ENCODE data around the gene COMMD3. TPM values are rescaled to one million over a fixed set of nuclear protein-coding genes. Genes with fewer than 3 reads are reported as not detected.

Gene COMMD3
- total RNA-seq, 1 experiment from 2014 or later = 2.6 TPM

DNA sequence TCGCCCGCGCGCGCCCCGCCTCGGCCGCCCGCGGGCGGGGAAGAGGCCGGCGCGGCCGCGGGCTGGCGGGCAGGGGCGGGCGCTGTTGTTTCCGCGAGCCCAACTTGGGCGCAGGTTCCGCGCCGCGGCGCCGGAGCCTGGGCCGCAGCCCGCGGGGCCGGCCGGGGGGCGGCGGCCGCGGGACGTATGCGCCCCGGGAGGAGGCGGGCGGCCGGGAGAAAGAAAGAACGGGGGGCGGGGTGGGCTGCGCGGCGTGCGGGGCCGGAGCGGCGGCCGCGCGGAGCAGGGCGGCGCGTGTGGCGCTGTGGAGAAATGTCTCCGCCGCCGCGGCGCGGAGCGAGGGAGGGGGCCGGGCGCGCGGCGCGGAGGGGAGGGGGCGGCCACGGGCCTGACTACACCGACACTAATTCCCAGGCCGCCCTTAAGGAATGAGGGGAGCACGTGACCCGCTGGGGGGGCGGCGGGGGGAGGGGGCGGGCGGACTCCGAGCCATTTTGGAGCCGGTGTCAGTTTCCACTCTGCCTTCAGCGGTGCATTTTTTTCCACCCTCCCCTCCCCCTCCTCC lies 4.5 kb downstream of the COMMD3 start, which contains the start of gene BMI1:
TSS of gene BMI1 (plus strand) at position 509 of the 565 bp plus-strand sequence. CDS start 5,351 bp downstream, outside the sequence.
- peak within 1 kb of the TSS; percentile 74 for H3K4me3 Mint-ChIP-seq
- TF ChIP-seq ZBTB21 (CRISPR knock-in tag; IDR thresholded peaks at IDR 0.05; ENCODE audit: borderline replicate concordance) (no peak), ZNF423 (CRISPR knock-in tag; IDR thresholded peaks at IDR 0.05) (0 out of 2 replicates have a peak, but pooled peaks have one; percentile 6)
- TF ChIP-seq, protein P1, sequence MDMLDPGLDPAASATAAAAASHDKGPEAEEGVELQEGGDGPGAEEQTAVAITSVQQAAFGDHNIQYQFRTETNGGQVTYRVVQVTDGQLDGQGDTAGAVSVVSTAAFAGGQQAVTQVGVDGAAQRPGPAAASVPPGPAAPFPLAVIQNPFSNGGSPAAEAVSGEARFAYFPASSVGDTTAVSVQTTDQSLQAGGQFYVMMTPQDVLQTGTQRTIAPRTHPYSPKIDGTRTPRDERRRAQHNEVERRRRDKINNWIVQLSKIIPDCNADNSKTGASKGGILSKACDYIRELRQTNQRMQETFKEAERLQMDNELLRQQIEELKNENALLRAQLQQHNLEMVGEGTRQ (CRISPR knock-in tag; IDR thresholded peaks at IDR 0.05) = peak; percentile 76

DNA sequence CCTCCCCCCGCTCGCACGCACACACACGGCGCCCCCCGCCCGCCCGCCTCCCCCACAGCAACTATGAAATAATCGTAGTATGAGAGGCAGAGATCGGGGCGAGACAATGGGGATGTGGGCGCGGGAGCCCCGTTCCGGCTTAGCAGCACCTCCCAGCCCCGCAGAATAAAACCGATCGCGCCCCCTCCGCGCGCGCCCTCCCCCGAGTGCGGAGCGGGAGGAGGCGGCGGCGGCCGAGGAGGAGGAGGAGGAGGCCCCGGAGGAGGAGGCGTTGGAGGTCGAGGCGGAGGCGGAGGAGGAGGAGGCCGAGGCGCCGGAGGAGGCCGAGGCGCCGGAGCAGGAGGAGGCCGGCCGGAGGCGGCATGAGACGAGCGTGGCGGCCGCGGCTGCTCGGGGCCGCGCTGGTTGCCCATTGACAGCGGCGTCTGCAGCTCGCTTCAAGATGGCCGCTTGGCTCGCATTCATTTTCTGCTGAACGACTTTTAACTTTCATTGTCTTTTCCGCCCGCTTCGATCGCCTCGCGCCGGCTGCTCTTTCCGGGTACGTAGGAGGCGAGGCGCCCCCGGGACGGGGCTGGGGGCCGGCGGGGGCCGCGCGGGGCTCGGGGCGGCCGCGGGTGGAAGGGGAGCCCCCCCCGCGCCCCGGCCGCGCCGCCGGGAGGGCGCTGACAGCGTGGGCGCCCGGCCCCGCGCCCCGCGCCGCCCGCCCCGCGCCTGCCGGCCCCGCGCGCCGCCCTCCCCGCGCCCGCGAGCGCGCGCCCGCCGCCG lies 5.2 kb downstream of the COMMD3 start:
- ChIA-PET POLR2A (no interaction called here), CTCF (interaction anchor here (0.6 kb wide), 1 partner anchor 218 kb away, joined by 3 read pairs; no protein-coding TSS in a partner anchor)
- Mint-ChIP-seq H3K36me3 (no peaks in the 10 kb centered on the region), H3K27ac (no peak overlapping the region), H3K27me3 (ENCODE audit: low read depth) (peaks cover 87% of the 10 kb centered on the region), H3K4me3 (peak overlapping the region; percentile 69), H3K4me1 (peaks cover 63% of the 10 kb centered on the region), H3K9me3 (no peaks in the 10 kb centered on the region)
- TF ChIP-seq ZNF263 (CRISPR knock-in tag; IDR thresholded peaks at IDR 0.05; ENCODE audit: low read depth) = peak; percentile 78
- TF ChIP-seq, protein P2, sequence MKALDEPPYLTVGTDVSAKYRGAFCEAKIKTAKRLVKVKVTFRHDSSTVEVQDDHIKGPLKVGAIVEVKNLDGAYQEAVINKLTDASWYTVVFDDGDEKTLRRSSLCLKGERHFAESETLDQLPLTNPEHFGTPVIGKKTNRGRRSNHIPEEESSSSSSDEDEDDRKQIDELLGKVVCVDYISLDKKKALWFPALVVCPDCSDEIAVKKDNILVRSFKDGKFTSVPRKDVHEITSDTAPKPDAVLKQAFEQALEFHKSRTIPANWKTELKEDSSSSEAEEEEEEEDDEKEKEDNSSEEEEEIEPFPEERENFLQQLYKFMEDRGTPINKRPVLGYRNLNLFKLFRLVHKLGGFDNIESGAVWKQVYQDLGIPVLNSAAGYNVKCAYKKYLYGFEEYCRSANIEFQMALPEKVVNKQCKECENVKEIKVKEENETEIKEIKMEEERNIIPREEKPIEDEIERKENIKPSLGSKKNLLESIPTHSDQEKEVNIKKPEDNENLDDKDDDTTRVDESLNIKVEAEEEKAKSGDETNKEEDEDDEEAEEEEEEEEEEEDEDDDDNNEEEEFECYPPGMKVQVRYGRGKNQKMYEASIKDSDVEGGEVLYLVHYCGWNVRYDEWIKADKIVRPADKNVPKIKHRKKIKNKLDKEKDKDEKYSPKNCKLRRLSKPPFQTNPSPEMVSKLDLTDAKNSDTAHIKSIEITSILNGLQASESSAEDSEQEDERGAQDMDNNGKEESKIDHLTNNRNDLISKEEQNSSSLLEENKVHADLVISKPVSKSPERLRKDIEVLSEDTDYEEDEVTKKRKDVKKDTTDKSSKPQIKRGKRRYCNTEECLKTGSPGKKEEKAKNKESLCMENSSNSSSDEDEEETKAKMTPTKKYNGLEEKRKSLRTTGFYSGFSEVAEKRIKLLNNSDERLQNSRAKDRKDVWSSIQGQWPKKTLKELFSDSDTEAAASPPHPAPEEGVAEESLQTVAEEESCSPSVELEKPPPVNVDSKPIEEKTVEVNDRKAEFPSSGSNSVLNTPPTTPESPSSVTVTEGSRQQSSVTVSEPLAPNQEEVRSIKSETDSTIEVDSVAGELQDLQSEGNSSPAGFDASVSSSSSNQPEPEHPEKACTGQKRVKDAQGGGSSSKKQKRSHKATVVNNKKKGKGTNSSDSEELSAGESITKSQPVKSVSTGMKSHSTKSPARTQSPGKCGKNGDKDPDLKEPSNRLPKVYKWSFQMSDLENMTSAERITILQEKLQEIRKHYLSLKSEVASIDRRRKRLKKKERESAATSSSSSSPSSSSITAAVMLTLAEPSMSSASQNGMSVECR (CRISPR knock-in tag; IDR thresholded peaks at IDR 0.05; ENCODE audit: borderline replicate concordance) = peak; percentile 35; the same call in 1 of the 2 replicates
- no peak for TF ChIP-seq ZNF396 (CRISPR knock-in tag; IDR thresholded peaks at IDR 0.05; ENCODE audit: borderline replicate concordance)
- peak; percentile 69 for DNase-seq (ENCODE audit: low spot score)
- ATAC-seq = peak; percentile 18

More for the DNA sequence above, 4.5 kb downstream of the COMMD3 start, which contains the start of gene BMI1:
- Mint-ChIP-seq H3K9me3 (no peaks in the 10 kb centered on the region), H3K36me3 (no peaks in the 10 kb centered on the region), H3K4me1 (peaks cover 59% of the 10 kb centered on the region), H3K27ac (no peak within 1 kb of the TSS), H3K27me3 (ENCODE audit: low read depth) (peaks cover 85% of the 10 kb centered on the region)
- CTCF ChIA-PET = interaction anchor here (0.6 kb wide), 2 partner anchors 77 to 217 kb away, joined by 3 read pairs; no protein-coding TSS in a partner anchor
- DNase-seq (ENCODE audit: low spot score) (peak; percentile 54), ATAC-seq (peak; percentile 5)
- POLR2A ChIA-PET = no interaction called here

DNA sequence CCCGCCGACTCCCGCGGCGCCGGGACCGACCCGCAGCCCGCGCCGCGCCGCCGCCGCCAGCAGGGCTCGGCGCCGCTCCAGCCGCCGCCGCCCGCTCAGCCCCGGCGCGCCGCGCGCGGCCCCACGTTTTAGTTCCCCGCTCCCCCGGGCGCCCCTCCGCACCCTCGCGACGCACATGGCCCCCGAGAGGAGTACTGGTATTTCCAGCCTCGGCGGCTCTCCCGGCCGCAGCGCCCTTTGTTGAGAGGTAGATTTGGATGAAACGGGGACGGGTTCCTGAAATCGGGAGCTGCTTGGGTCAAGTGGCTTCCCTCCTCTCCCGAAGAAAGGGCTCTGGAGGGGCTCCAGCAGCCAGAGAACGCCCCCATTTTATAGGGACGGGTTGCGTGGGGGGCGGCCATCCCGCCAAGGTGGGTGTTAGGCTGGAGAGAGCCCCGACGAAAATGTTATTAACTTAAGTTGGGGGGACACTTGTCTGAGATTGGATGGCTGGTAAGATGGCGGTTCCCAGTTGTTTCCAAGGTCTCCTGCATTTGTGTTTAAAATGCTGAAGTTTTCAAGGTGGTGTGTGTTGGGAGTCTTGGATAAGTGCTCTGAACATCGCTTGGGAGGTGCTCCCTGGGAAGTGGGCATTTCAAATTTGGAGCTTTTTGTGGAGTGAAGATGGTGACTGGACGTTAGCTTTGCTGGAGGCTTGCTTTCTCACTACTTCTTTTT lies 5.9 kb downstream of the COMMD3 start:
- Mint-ChIP-seq H3K27me3 (ENCODE audit: low read depth) (peaks cover 87% of the 10 kb centered on the region), H3K36me3 (no peaks in the 10 kb centered on the region), H3K9me3 (no peaks in the 10 kb centered on the region), H3K4me3 (peak overlapping the region; percentile 74), H3K27ac (no peak overlapping the region), H3K4me1 (peaks cover 62% of the 10 kb centered on the region)
- ATAC-seq (no peak), DNase-seq (ENCODE audit: low spot score) (peak; percentile 28)
- TF ChIP-seq TEAD4 (CRISPR knock-in tag; IDR thresholded peaks at IDR 0.05) (no peak), ZNF138 (CRISPR knock-in tag; conservative IDR thresholded peaks at IDR 0.05) (no peak)
- TF ChIP-seq, protein P3, sequence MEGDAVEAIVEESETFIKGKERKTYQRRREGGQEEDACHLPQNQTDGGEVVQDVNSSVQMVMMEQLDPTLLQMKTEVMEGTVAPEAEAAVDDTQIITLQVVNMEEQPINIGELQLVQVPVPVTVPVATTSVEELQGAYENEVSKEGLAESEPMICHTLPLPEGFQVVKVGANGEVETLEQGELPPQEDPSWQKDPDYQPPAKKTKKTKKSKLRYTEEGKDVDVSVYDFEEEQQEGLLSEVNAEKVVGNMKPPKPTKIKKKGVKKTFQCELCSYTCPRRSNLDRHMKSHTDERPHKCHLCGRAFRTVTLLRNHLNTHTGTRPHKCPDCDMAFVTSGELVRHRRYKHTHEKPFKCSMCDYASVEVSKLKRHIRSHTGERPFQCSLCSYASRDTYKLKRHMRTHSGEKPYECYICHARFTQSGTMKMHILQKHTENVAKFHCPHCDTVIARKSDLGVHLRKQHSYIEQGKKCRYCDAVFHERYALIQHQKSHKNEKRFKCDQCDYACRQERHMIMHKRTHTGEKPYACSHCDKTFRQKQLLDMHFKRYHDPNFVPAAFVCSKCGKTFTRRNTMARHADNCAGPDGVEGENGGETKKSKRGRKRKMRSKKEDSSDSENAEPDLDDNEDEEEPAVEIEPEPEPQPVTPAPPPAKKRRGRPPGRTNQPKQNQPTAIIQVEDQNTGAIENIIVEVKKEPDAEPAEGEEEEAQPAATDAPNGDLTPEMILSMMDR (IDR thresholded peaks at IDR 0.05) = no peak
- ChIA-PET CTCF (no interaction called here), POLR2A (interaction anchor here (0.5 kb wide), 1 partner anchor 29 kb away, joined by 6 read pairs; no protein-coding TSS in a partner anchor)
